Activated naive CD8-positive, alpha-beta T cell treated with anti-CD3 and anti-CD28 coated beads, Interleukin-2, amount 50 U/mL, for 24 hours (primary cell): Measurements from ENCODE around the gene WDFY4.

Source experiments
- ATAC-seq: fragments of 150-1000 bp; cut with Tn5 transposase; one replicate; pipeline ENCODE4 v1.10.0; 2021
- DNase-seq: peaks from one replicate; pipeline ENCODE4 v3.0.0; 2021
- H3K27ac Mint-ChIP-seq: one replicate; pipeline ENCODE4 v1.8.0; 2021; ENCODE audit warnings: mild to moderate bottlenecking, mixed read lengths
- H3K27me3 Mint-ChIP-seq: one replicate; pipeline ENCODE4 v1.8.0; 2021; ENCODE audit warnings: mixed read lengths
- H3K36me3 Mint-ChIP-seq: one replicate; pipeline ENCODE4 v1.8.0; 2021; ENCODE audit warnings: low read depth, mixed read lengths
- H3K4me1 Mint-ChIP-seq: one replicate; pipeline ENCODE4 v1.8.0; 2021; ENCODE audit warnings: mixed read lengths
- H3K4me3 Mint-ChIP-seq: one replicate; pipeline ENCODE4 v1.8.0; 2021; ENCODE audit warnings: mild to moderate bottlenecking, moderate library complexity, mixed read lengths
- H3K9me3 Mint-ChIP-seq: one replicate; pipeline ENCODE4 v1.8.0; 2021; ENCODE audit warnings: mixed read lengths

The WDFY4 gene

GRCh38 chr10:48670978-48671913 is 13.4 kb upstream of the WDFY4 start:
- H3K27me3 Mint-ChIP-seq, result no peaks in the 10 kb centered on the region
- no peaks in the 10 kb centered on the region for H3K9me3 Mint-ChIP-seq
- peak; percentile 55 for ATAC-seq
- peak; percentile 27 for DNase-seq
- no peak overlapping the region for H3K4me3 Mint-ChIP-seq
- no peaks in the 10 kb centered on the region for H3K36me3 Mint-ChIP-seq
- peak overlapping the region; percentile 54 for H3K27ac Mint-ChIP-seq
- peaks cover 6% of the 10 kb centered on the region for H3K4me1 Mint-ChIP-seq

GRCh38 chr10:48671914-48672595 is 12.6 kb upstream of the WDFY4 start:
- Mint-ChIP-seq H3K4me3 (no peak overlapping the region), H3K4me1 (peaks cover 6% of the 10 kb centered on the region), H3K27me3 (no peaks in the 10 kb centered on the region), H3K36me3 (no peaks in the 10 kb centered on the region), H3K9me3 (no peaks in the 10 kb centered on the region), H3K27ac (no peak overlapping the region)
- ATAC-seq (peak; percentile 33), DNase-seq (no peak)

GRCh38 chr10:48672596-48673265 is 11.9 kb upstream of the WDFY4 start:
- Mint-ChIP-seq H3K9me3 (peaks cover under 1% of the 10 kb centered on the region), H3K27ac (peak overlapping the region; percentile 48), H3K4me1 (peaks cover 6% of the 10 kb centered on the region), H3K4me3 (peak overlapping the region; percentile 30), H3K36me3 (no peaks in the 10 kb centered on the region), H3K27me3 (no peaks in the 10 kb centered on the region)
- DNase-seq (no peak), ATAC-seq (no peak)

- peaks cover 6% of the 10 kb centered on the region for H3K4me1 Mint-ChIP-seq
- H3K4me3 Mint-ChIP-seq, result no peak overlapping the region
These were observed 7.0 kb upstream of the WDFY4 start for GRCh38 chr10:48677625-48678024.

GRCh38 chr10:48678041-48678440 is 6.6 kb upstream of the WDFY4 start:
- Mint-ChIP-seq H3K27ac (no peak overlapping the region), H3K4me3 (no peak overlapping the region), H3K9me3 (peaks cover 3% of the 10 kb centered on the region), H3K27me3 (peaks cover 2% of the 10 kb centered on the region), H3K36me3 (no peaks in the 10 kb centered on the region), H3K4me1 (peaks cover 4% of the 10 kb centered on the region)
- DNase-seq (no peak), ATAC-seq (peak; percentile 43)

More at GRCh38 chr10:48677625-48678024, 7.0 kb upstream of the WDFY4 start:
- Mint-ChIP-seq H3K27me3 (peaks cover 2% of the 10 kb centered on the region), H3K27ac (no peak overlapping the region), H3K36me3 (no peaks in the 10 kb centered on the region), H3K9me3 (peaks cover 3% of the 10 kb centered on the region)
- ATAC-seq (no peak), DNase-seq (no peak)

- Mint-ChIP-seq H3K27ac (peak overlapping the region; percentile 29), H3K4me1 (peaks cover 4% of the 10 kb centered on the region)
- ATAC-seq, result peak; percentile 45
These were observed 2.9 kb upstream of the WDFY4 start for GRCh38 chr10:48681740-48682139.

GRCh38 chr10:48682265-48682664 is 2.4 kb upstream of the WDFY4 start:
- peak overlapping the region; percentile 22 for H3K27ac Mint-ChIP-seq
- H3K36me3 Mint-ChIP-seq, result no peaks in the 10 kb centered on the region
- DNase-seq (no peak), ATAC-seq (no peak)
- H3K4me1 Mint-ChIP-seq, result peaks cover 4% of the 10 kb centered on the region
- no peak overlapping the region for H3K4me3 Mint-ChIP-seq
- peaks cover 8% of the 10 kb centered on the region for H3K27me3 Mint-ChIP-seq
- H3K9me3 Mint-ChIP-seq, result peaks cover 3% of the 10 kb centered on the region

More at GRCh38 chr10:48681740-48682139, 2.9 kb upstream of the WDFY4 start:
- no peaks in the 10 kb centered on the region for H3K36me3 Mint-ChIP-seq
- H3K27me3 Mint-ChIP-seq, result peaks cover 8% of the 10 kb centered on the region
- no peak overlapping the region for H3K4me3 Mint-ChIP-seq
- no peak for DNase-seq
- H3K9me3 Mint-ChIP-seq, result peaks cover 3% of the 10 kb centered on the region

- Mint-ChIP-seq H3K27ac (no peak overlapping the region), H3K9me3 (no peaks in the 10 kb centered on the region), H3K4me3 (no peak overlapping the region), H3K36me3 (no peaks in the 10 kb centered on the region), H3K4me1 (no peaks in the 10 kb centered on the region), H3K27me3 (peaks cover 8% of the 10 kb centered on the region)
- ATAC-seq, result no peak
- no peak for DNase-seq
These were observed 1.2 kb upstream of the WDFY4 start for GRCh38 chr10:48683424-48683823.

GRCh38 chr10:48683868-48684267 is 805 bp upstream of the WDFY4 start:
- DNase-seq (no peak), ATAC-seq (no peak)
- no peak overlapping the region for H3K27ac Mint-ChIP-seq
- H3K36me3 Mint-ChIP-seq, result no peaks in the 10 kb centered on the region
- H3K9me3 Mint-ChIP-seq, result no peaks in the 10 kb centered on the region
- H3K4me3 Mint-ChIP-seq, result no peak overlapping the region
- peaks cover 8% of the 10 kb centered on the region for H3K27me3 Mint-ChIP-seq
- no peaks in the 10 kb centered on the region for H3K4me1 Mint-ChIP-seq

- H3K36me3 Mint-ChIP-seq, result no peaks in the 10 kb centered on the region
- peak overlapping the region; percentile 79 for H3K4me3 Mint-ChIP-seq
- H3K27ac Mint-ChIP-seq, result no peak overlapping the region
- DNase-seq (no peak), ATAC-seq (no peak)
- peaks cover 8% of the 10 kb centered on the region for H3K27me3 Mint-ChIP-seq
- no peaks in the 10 kb centered on the region for H3K4me1 Mint-ChIP-seq
- no peaks in the 10 kb centered on the region for H3K9me3 Mint-ChIP-seq
These were observed 246 bp upstream of the WDFY4 start for GRCh38 chr10:48684463-48684791.

GRCh38 chr10:48685731-48686130 is 1.1 kb downstream of the WDFY4 start:
- Mint-ChIP-seq H3K27me3 (peaks cover 8% of the 10 kb centered on the region), H3K27ac (peak overlapping the region; percentile 76), H3K9me3 (no peaks in the 10 kb centered on the region), H3K4me1 (no peaks in the 10 kb centered on the region), H3K4me3 (peak overlapping the region; percentile 79), H3K36me3 (no peaks in the 10 kb centered on the region)
- DNase-seq (no peak), ATAC-seq (no peak)

GRCh38 chr10:48690791-48691660 is 6.4 kb downstream of the WDFY4 start:
- Mint-ChIP-seq H3K27ac (no peak overlapping the region), H3K4me1 (peaks cover 5% of the 10 kb centered on the region)

GRCh38 chr10:48691812-48692528 is 7.3 kb downstream of the WDFY4 start:
- Mint-ChIP-seq H3K4me1 (peaks cover 5% of the 10 kb centered on the region), H3K27ac (no peak overlapping the region), H3K9me3 (no peaks in the 10 kb centered on the region), H3K27me3 (no peaks in the 10 kb centered on the region), H3K4me3 (no peak overlapping the region), H3K36me3 (no peaks in the 10 kb centered on the region)
- DNase-seq (no peak), ATAC-seq (no peak)

More at GRCh38 chr10:48690791-48691660, 6.4 kb downstream of the WDFY4 start:
- Mint-ChIP-seq H3K27me3 (no peaks in the 10 kb centered on the region), H3K4me3 (no peak overlapping the region), H3K9me3 (no peaks in the 10 kb centered on the region), H3K36me3 (no peaks in the 10 kb centered on the region)
- ATAC-seq (no peak), DNase-seq (no peak)
